ENCODE measurements around the gene CABP4.
"Not testable (repeated sequence)": the region's sequence is repeated elsewhere in the genome, so short reads cannot be mapped to it uniquely, and the experiment has no call there.

CABP4 gene

DNA sequence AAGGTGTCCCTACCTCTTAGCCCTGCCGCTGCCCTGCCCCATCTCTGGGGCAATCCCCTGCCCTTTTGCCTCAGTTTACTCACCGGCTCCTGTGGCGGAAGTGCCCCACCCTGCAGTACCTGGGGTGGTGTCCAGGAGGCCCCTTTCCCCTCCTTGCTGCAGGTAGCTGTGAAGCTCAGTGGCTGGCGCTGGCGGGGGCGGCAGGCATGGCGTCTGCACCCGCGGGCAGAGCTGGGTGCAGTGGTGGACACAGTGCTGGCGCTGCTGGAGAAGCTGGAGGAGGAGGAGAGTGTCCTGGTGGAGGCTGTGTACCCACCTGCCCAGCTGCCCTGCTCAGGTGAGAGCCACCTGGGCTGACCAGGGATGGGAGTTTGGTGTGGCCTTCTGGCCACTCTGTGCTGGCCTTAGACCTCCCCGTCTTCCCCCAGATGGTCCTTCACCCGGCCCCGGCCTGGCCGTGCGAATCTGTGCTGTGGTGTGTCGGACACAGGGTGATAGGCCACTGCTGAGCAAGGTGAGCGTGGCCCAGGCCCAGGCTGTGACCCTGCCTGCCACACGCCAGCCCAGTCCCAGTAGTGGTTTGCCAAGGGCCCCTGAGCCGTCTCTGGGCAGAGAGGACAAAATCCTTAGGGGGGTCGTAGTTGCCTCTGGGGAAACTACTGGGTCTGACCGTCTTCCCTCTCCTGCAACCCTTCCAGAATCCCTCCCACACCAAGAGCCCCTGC, 35.7 kb upstream of the CABP4 start:
- no peak for DNase-seq

- DNase-seq, result no peak
Observed at GRCh38 chr11:67420147-67420645, 35.0 kb upstream of the CABP4 start.

GRCh38 chr11:67420646-67421429, 34.3 kb upstream of the CABP4 start:
- peak; percentile 99 for DNase-seq

- no peak for DNase-seq
Observed at GRCh38 chr11:67421430-67422031, 33.6 kb upstream of the CABP4 start.

GRCh38 chr11:67422891-67423290, 32.3 kb upstream of the CABP4 start:
- DNase-seq, result no peak

DNA sequence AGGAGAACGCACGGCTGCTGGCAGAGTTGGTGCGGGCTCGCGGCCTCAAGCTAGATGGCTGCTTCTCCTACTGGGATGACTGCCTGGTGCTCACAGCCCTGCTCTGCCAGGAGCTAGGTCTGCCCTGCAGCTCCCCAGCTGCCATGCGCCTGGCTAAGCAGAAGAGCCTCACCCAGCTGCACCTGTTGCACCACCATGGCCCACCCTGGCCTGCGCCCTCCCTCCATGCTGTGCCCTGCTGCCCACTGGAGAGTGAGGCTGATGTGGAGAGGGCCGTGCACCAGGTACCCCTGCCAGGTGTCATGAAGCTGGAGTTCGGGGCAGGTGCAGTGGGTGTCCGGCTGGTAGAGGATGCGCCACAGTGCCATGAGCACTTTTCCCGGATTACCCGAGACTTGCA, 31.7 kb upstream of the CABP4 start:
- DNase-seq, result no peak

DNA sequence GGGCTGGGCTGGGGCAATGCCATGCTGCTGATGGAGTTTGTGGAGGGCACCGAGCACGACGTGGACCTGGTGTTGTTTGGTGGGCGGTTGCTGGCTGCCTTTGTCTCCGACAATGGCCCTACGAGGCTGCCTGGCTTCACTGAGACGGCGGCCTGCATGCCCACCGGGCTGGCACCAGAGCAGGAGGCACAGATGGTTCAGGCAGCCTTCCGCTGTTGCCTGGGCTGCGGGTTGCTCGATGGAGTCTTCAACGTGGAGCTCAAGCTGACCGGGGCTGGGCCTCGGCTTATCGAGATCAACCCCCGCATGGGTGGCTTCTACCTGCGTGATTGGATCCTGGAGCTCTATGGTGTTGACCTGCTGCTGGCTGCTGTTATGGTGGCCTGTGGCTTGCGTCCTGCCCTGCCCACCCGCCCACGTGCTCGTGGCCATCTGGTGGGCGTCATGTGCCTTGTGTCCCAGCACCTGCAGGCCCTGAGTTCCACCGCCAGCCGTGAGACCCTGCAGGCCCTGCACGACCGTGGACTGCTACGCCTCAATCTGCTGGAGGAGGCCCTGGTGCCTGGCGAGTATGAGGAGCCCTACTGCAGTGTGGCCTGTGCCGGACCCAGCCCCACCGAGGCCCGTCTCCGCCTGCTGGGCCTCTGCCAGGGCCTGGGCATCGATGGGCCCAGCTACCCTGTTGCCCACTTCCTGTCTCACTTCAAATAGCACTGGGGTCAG, 31.1 kb upstream of the CABP4 start:
- no peak for DNase-seq

- not testable (repeated sequence) for DNase-seq
Observed at GRCh38 chr11:67427364-67427859, 27.7 kb upstream of the CABP4 start.

DNA sequence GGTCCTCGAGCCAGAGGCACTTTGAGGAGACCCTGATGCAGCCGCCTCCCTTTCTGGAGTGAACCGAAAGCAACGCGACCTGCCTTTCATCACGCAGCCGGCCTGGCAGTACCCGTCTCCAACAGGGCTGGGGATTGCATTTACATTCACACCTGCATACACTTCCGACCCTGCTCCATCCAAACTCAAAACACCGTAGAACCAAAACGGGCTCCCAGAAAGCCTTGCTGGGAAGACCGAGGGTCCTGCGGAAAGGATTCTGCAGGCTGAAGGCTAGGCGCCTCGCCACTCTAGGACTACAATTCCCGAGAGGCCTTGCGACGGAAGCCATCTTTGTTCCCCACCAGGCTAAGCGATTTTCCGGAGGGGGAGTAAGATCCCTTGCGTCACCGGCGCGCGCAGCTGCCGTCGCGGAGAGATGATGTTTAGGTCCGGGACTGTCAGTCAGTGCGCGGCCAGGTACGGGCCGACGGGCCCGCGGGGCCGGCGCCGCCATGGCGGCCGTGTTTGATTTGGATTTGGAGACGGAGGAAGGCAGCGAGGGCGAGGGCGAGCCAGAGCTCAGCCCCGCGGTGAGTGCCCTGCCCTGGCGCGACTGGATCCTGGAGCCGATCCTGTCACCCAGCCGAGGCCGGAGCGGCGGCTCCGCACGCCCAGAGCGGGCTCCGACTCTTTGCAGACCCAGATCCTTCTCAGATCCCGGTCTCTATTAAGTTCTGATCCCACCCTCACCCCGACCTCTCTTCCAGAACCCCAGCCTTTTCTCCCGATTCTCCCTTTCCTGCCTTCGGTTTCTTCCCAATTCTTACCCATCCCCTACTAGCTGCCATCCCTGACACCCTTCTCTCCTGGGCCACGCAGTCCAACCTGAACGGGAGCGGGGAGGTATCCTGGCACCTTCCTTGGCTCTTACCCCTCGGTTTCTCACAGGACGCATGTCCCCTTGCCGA, 26.8 kb upstream of the CABP4 start, which contains the start of gene RPS6KB2:
Gene RPS6KB2, plus strand, starts transcription at position 443 of the 950 bp plus-strand sequence. Its CDS starts 52 bp downstream, at position 495.
- DNase-seq, result peak; percentile 99

GRCh38 chr11:67429038-67429668, 26.0 kb upstream of the CABP4 start:
- no peak for DNase-seq

DNA sequence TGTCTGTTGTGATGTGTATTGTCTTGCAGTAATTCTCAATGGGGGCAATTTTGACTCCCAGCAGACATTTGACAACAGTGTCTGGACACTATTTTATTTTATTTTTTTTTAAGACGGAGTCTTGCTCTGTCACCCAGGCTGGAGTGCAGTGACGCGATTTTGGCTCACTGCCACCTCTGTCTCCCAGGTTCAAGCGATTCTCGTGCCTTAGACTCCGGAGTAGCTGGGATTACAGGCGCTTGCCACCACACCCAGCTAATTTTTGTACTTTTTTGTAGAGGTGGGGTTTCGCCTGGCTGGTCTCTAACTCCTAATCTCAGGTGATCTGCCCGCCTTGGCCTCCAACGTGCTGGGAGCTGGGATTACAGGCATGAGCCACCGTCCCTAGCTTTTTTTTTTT, 25.4 kb upstream of the CABP4 start:
- DNase-seq, result no peak

DNA sequence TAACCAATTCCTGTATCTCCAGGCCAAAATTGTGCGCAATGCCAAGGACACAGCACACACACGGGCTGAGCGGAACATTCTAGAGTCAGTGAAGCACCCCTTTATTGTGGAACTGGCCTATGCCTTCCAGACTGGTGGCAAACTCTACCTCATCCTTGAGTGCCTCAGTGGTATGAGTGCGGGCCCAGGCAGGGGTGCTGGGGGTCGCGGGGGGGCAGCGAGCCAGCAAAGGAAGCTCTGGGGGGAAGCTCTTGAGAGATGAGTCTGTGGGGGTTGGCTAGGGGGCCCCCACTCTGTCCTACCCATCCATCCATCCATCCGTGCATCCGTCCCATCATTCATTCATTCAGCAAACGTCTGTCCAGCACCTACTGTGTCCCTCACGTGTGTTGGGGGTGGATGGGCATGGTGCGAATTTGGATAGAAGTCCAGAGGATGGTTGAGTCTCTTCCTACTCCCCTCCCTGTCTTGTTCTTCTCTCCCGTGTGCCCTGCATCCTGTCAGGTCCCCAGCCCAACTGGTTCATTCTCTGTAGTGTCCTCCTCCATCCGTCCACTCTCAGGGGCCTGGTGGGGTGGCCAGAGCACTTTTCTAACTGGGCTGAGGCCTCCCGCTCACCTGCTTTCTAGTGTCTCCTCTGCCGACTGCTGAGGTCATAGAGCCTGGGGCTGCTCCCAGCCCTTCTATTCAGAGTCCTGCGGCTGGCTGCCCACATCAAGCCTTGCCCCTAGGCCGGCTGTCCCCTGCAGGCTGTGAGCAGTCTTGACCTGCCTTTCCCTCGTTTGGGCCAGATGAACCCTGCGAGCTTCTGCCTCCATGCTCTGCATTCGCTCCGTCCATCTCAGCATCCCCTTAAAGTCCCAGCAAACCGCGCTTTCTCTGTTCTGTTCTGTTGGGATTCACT, 23.6 kb upstream of the CABP4 start:
- DNase-seq, result no peak

DNA sequence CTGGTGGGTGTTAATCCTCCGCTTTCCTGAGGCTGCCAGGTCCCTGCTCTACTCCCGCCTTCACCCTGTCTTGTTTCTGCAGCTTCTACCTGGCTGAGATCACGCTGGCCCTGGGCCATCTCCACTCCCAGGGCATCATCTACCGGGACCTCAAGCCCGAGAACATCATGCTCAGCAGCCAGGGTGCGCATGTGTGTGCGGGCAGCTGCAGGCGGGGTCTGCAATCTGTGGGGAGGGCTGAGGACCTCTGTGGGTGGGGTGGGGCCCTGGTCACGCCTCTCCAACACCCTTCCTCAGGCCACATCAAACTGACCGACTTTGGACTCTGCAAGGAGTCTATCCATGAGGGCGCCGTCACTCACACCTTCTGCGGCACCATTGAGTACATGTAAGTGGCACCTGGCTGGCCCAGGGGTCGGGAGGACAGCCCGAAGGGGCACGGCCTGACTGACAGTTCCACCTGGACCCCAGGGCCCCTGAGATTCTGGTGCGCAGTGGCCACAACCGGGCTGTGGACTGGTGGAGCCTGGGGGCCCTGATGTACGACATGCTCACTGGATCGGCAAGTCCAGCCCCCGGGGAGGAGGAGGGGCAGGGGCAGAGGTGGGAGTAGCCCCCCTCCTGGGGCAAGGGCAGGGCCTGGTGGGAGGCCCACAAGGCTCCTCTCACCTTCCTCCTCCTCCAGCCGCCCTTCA, 22.4 kb upstream of the CABP4 start:
- no peak for DNase-seq

GRCh38 chr11:67433536-67434394, 21.4 kb upstream of the CABP4 start:
- peak; percentile 38 for DNase-seq

GRCh38 chr11:67434395-67434881, 20.7 kb upstream of the CABP4 start:
- peak; percentile 55 for DNase-seq

GRCh38 chr11:67435031-67435726, 20.0 kb upstream of the CABP4 start:
- peak; percentile 47 for DNase-seq

DNA sequence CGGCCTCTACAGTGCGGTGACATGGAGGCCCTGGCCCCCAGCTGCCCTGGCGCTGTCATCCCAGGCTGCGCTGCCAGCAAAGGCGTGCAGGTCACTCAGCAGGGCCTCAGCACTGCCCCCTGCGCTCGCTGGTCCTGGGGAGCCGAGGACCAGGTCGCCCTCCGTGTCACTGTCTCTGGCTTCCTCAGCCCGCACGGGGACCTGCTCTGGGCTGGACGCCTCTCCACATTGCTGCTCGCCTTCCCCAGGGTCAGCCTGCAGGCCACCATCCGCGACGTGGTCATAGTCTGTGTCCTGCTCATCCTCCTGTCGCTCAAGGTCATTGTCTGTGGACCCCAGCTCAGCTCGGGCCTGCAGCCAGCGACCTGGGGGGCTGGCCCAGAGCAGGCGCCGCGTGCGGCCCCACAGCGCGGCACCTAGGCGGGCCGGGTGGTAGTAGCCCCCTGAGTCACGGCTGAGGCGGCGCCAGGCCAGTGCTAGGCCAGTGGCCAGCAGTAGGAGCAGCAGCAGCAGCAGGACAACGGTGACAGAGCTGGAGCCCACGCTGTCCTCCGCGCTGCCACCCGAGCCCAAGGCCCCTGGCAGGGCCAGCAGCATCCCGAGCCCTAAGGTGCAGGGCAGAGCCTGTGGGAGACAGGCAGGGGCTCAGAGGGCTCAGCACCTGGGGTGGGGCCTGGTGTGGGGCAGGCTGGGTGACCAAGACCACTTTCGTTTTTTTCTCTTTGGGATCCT, 19.3 kb upstream of the CABP4 start:
- DNase-seq, result no peak
